OCI-M1 (cell line): ENCODE results near the gene OSGIN1.

Experiments used
- DNase-seq: peaks from one replicate; lab custom pipeline; 2025; lab: John Stamatoyannopoulos, UW

OSGIN1 gene, protein sequence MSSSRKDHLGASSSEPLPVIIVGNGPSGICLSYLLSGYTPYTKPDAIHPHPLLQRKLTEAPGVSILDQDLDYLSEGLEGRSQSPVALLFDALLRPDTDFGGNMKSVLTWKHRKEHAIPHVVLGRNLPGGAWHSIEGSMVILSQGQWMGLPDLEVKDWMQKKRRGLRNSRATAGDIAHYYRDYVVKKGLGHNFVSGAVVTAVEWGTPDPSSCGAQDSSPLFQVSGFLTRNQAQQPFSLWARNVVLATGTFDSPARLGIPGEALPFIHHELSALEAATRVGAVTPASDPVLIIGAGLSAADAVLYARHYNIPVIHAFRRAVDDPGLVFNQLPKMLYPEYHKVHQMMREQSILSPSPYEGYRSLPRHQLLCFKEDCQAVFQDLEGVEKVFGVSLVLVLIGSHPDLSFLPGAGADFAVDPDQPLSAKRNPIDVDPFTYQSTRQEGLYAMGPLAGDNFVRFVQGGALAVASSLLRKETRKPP

GRCh38 chr16:83952940-83953795 is at the start of gene OSGIN1:
TSS of gene OSGIN1 (plus strand) at chr16:83953240. CDS start at chr16:83957672, 4,432 bp downstream.
- peak; percentile 96 for DNase-seq

DNA sequence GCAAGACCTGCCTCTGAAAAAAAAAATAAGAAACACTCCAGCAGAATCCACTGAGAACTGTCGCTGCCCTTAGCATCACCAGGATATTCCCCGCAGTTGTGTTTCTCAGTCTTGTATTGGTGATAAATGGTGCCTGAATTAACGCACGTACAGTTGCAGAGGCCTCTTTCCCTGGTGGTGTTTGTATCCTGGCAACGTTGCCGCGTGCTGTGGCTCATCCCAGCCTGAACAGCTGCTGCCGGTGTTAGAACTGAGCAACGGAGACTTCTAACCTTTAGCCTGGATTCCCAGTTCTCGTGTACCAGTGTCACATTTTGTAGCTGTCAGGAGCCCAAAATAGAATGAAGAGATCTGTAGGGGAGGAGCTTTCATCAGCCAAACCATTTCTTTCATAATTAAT is 49.3 kb upstream of the OSGIN1 start:
- DNase-seq, result no peak

GRCh38 chr16:83906683-83907082 is 46.4 kb upstream of the OSGIN1 start:
- DNase-seq, result no peak

- no peak for DNase-seq
Measured at GRCh38 chr16:83907111-83907510, 45.9 kb upstream of the OSGIN1 start.

GRCh38 chr16:83907631-83908250 is 45.3 kb upstream of the OSGIN1 start:
- no peak for DNase-seq

GRCh38 chr16:83908798-83909197 is 44.2 kb upstream of the OSGIN1 start:
- DNase-seq, result no peak

GRCh38 chr16:83911290-83911689 is 41.8 kb upstream of the OSGIN1 start:
- DNase-seq, result no peak

- no peak for DNase-seq
Measured at GRCh38 chr16:83912519-83913244, 40.4 kb upstream of the OSGIN1 start.

DNA sequence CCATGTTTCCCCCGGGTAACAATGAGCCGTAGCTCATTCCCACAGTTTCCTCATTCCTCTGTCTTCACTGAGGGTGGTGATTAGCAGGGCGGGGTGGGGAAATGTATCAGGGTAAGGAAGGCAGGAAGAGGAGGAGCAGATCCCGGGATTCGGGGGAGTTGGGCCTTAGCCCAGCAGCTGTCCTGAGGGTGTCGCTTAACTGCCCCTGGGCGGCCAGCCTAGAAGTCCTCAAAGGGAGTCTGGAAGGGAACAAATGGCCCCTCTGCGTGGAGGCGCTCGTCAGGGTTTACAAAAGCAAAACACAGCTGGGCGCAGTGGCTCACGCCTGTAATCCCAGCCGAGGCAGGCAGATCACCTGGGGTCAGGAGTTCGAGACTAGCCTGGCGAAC is 39.8 kb upstream of the OSGIN1 start:
- no peak for DNase-seq

GRCh38 chr16:83914091-83914710 is 38.8 kb upstream of the OSGIN1 start:
- DNase-seq, result no peak

DNA sequence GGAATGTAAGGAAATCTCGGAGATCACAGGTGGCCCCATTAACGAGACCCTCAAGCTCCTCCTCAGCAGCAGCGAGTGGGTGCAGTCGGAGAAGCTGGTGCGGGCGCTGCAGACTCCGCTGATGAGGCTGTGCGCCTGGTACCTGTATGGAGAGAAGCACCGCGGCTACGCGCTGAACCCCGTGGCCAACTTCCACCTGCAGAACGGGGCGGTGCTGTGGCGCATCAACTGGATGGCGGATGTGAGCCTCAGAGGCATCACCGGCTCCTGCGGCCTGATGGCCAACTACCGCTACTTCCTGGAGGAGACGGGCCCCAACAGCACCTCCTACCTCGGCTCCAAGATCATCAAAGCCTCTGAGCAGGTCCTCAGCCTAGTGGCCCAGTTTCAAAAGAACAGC is 38.0 kb upstream of the OSGIN1 start:
- no peak for DNase-seq

- DNase-seq, result no peak
Measured at GRCh38 chr16:83915491-83915890, 37.5 kb upstream of the OSGIN1 start.

DNA sequence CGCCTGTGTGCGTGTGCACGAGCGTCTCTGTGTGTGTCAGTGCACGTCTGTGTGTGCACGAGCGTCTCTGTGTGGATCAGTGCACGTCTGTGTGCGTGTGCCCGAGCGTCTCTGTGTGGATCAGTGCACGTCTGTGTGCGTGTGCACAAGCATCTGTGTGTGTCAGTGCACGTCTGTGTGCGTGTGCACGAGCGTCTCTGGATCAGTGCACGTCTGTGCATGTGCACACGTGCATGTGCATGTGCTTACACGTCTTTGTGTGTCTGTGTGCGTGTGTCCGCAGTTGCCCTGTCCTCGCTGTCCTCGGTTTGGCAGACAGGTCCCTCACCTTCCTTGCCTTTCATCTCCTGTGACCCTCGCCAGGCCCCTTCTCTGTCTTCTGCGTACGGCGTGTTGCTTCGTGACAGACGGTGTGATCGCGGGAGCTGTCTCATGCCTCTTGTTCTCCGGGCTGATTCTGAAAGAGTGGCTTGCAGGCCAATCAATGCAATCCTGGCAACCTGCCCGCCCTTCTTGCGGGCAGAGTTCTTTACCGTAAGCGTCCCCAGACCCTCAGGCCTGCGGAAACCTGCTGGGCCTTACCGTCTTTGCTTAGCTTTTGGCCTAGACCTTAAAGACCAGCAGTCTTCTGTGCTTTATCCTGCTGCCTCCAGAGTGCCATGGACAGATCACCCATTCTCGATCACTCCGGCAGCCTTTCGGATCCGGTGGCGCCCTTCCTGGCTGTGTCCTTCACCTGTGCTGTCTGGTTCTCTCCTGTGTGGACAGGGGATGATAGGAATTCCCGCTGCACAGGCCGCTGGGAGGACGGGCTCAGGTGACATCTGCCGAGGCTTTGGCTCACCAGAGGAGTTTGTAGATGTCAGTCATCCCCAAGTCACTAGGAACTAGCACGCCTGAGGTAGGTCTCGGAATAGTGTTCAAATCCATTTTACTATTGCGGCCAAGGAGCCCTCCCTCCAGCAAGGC is 35.6 kb upstream of the OSGIN1 start:
- no peak for DNase-seq

DNA sequence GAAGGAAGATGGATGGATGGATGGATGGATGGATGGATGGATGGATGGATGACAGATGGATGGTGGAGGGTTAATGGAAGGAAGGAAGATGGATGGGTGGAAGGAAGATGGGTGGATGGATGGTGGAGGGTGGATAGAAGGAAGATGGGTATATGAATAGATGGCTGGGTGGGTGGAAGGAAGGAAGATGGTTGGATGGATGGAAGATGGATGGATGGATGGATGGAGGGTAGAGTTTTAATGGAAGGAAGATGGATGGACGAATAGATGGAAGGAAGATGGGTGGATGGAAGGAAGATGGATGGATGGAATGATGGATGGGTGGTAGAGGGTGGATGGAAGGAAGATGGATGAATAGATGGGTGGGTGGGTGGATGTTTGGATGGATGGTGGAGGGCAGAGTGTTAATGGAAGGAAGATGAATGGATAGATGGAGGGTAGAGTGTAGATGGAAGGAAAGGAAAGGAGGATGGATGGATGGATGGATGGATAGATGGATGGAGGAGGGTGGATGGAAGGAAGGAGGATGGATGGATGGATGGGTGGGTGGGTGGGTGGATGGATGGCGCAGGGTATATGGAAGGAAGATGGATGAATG is 32.0 kb upstream of the OSGIN1 start:
- no peak for DNase-seq

- no peak for DNase-seq
Measured at GRCh38 chr16:83923581-83924365, 29.3 kb upstream of the OSGIN1 start.

DNA sequence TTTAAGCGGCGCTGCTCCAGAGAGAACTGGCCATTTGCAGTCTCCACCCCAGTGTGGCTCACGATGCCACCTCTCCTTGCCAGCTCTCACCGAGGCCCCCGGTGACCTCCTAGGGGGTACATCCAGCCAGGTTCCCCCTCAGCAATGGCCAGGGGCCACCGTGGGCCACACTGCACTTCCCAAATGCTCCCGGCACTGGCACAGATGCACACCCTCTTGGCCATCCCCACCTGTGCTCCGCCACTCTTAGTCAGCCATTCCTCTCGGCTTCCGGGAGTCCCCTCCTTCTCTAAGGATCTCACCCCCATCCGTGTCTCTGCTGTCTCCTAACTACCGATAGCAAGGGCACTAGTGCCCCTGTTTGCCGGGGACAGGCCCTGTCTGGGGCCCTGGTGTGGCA is 28.4 kb upstream of the OSGIN1 start:
- no peak for DNase-seq

DNA sequence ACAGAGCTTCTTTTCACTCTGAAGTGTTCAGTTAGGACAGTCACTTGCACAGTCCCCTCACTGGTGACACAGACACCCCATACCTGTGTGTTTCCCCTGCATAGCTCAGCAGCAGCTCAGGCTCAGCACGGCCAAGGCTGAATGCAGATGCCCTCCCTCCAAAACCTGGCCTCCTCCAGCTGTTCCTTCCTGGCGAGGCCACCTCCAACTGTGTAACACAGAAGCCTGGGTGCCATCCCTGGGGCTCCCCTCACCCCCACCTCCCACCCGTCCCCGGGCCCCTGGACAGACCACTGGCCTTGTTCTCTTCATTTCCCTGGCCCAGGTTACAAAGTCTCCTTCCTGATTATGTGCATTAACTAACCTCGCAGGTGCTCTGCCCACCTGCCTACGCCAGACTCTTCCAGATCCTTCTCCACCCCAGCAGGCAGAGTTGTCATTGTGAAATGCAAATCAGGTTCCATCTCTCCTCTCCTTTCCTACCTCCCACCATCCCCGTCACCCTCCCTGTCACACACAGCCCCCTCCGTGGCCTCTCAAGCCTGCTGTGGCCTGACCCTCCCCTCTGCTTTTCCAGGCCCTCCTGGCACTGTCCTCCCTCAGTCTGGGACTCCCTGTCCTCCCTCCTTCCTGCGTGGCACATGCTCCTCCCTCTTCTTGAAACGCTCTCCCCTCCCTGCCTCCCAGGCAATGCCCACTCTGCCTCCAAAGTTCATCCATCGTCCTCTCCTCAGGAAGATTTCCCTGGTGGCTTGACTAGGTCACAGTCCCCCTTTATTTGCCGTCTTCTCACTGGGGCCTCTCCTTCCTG is 27.7 kb upstream of the OSGIN1 start:
- DNase-seq, result no peak
